Activated CD4-positive, alpha-beta T cell treated with anti-CD3 and anti-CD28 coated beads for 36 hours (primary cell): Measurements from ENCODE around the gene ZNF284. TPM values are rescaled to one million over a fixed set of nuclear protein-coding genes. Genes with fewer than 3 reads are reported as not detected.
A peak's percentile ranks its signal among the peaks of the same experiment; 100 is the strongest.
"Not testable (repeated sequence)": the region's sequence is repeated elsewhere in the genome, so short reads cannot be mapped to it uniquely, and the experiment has no call there.

ENCODE experiments used
- ATAC-seq: fragments of 200-7000 bp; cut with Tn5 transposase; one replicate; pipeline ENCODE4 v1.10.0; 2021; ENCODE audit warnings: mild to moderate bottlenecking, moderate library complexity
- CTCF ChIA-PET: fragments of 350-600 bp; sonication (Branson Sonifier 250); formaldehyde crosslinking; loops from one replicate; lab custom pipeline; 2021; ENCODE audit warnings: antibody characterized with exemption; lab: Charles Lee
- POLR2A ChIA-PET: fragments of 350-600 bp; sonication (Branson Sonifier 250); formaldehyde crosslinking; loops from one replicate; lab custom pipeline; 2021; ENCODE audit warnings: antibody characterized with exemption, inconsistent platforms; lab: Charles Lee
- DNase-seq: peaks from one replicate; pipeline ENCODE4 v3.0.0-alpha.2; 2020
- H3K27ac Mint-ChIP-seq: one replicate; pipeline ENCODE4 v1.8.0; 2021; ENCODE audit warnings: mixed read lengths
- H3K27me3 Mint-ChIP-seq: one replicate; pipeline ENCODE4 v1.8.0; 2021; ENCODE audit warnings: mixed read lengths
- H3K36me3 Mint-ChIP-seq: one replicate; pipeline ENCODE4 v1.8.0; 2021; ENCODE audit warnings: low read depth, mixed read lengths
- H3K4me1 Mint-ChIP-seq: one replicate; pipeline ENCODE4 v1.8.0; 2021; ENCODE audit warnings: mixed read lengths
- H3K4me3 Mint-ChIP-seq: one replicate; pipeline ENCODE4 v1.8.0; 2021; ENCODE audit warnings: mild to moderate bottlenecking, moderate library complexity, mixed read lengths
- H3K9me3 Mint-ChIP-seq: one replicate; pipeline ENCODE4 v1.8.0; 2021; ENCODE audit warnings: low read depth, mixed read lengths
- intact Hi-C, 2 experiments: fragments of 100-400 bp; cut with DNase I in 1 of 2; cut with micrococcal nuclease in 1 of 2; formaldehyde crosslinking; loops; one replicate each; pipeline versions ENCODE4 v1.14.2 to v1.15.1; 2022 to 2024; cut with DNase I, micrococcal nuclease
- total RNA-seq, 2 experiments: library from RNA; stranded (reverse); gene quantifications; one replicate each; pipeline ENCODE4 v1.2.3, GENCODE V29; 2021

The ZNF284 gene
- total RNA-seq, 2 experiments from 2014 or later, result 2.1 TPM

DNA sequence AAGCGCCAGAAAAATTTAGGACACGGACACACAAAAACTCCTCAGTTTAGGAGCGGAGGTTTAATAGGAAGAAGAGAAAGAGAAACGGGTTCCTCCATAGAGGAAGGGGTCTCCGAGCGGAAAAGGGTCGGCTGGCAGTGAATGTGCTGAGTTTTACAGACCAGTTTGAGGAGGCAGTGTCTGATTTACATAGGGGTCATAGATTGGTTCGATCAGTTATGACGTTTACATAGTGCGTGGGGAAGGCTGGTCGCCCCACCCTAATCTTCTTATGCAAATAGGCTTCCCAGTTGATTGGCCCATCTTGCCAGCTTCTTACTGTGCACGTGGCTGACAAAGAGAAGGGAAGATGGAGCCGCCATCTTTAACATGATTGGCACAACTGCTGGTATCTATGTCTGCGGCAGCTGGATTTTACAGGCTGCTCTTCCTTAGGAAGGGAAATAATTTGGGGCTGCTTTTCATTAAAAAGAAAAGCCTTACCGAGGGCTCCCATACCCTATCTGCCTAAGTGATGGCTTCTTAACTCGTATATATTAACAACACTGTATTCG lies 40.0 kb downstream of the ZNF284 start:
- ATAC-seq (no peak), DNase-seq (peak; percentile 21)
- Mint-ChIP-seq H3K27ac (no peak overlapping the region), H3K36me3 (peaks cover 33% of the 10 kb centered on the region), H3K27me3 (no peaks in the 10 kb centered on the region), H3K4me3 (peak overlapping the region; percentile 99), H3K9me3 (peaks cover 37% of the 10 kb centered on the region), H3K4me1 (peaks cover 19% of the 10 kb centered on the region)
- ChIA-PET POLR2A (no interaction called here), CTCF (interaction anchor here (0.6 to 1.3 kb wide), 3 partner anchors 17 to 678 kb away, joined by 3 to 6 read pairs (median 3); no protein-coding TSS in a partner anchor)
- intact Hi-C loops, result loop anchor here (2.0 to 5.0 kb wide), 5 partner anchors 53 to 335 kb away; partner anchors contain the start of genes ZNF226 (in 1 of the 2), ZNF229 (in 1 of the 2), ZNF230 (in 1 of the 2) and ZNF235 (in 1 of the 2)

DNA sequence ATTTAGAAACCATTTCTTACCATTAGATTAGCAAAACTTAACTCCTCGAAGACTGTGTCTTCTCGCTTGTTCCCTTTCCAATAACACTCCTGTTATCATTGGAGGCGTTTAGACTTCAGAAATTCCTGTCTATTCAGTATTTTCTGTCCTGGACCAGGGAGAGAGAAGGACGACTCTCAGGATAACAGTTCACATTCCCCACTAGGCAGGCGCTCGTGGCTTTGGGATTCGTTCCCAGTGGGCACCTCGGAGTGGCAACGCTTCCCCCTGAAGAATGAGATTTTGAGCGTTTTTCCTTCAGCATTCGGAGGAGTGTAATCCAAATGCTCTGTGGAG lies 40.8 kb downstream of the ZNF284 start:
- Mint-ChIP-seq H3K27me3 (no peaks in the 10 kb centered on the region), H3K36me3 (peaks cover 29% of the 10 kb centered on the region), H3K4me1 (peaks cover 19% of the 10 kb centered on the region), H3K9me3 (peaks cover 30% of the 10 kb centered on the region), H3K27ac (peak overlapping the region; percentile 93), H3K4me3 (peak overlapping the region; percentile 99)
- POLR2A ChIA-PET, result interaction anchor here (0.6 kb wide), 1 partner anchor 211 kb away, joined by 3 read pairs; no protein-coding TSS in a partner anchor
- ATAC-seq, result no peak
- CTCF ChIA-PET, result interaction anchor here (1.3 kb wide), 1 partner anchor 17 kb away, joined by 6 read pairs; no protein-coding TSS in a partner anchor
- intact Hi-C loops, result loop anchor here (1.0 to 5.0 kb wide), 18 partner anchors 18 to 388 kb away; partner anchors contain the start of genes ZNF224 (in 2 of the 2), ZNF230 (in 2 of the 2), ZNF155 (in 1 of the 2) and ZNF180 (in 1 of the 2)
- DNase-seq, result no peak

DNA sequence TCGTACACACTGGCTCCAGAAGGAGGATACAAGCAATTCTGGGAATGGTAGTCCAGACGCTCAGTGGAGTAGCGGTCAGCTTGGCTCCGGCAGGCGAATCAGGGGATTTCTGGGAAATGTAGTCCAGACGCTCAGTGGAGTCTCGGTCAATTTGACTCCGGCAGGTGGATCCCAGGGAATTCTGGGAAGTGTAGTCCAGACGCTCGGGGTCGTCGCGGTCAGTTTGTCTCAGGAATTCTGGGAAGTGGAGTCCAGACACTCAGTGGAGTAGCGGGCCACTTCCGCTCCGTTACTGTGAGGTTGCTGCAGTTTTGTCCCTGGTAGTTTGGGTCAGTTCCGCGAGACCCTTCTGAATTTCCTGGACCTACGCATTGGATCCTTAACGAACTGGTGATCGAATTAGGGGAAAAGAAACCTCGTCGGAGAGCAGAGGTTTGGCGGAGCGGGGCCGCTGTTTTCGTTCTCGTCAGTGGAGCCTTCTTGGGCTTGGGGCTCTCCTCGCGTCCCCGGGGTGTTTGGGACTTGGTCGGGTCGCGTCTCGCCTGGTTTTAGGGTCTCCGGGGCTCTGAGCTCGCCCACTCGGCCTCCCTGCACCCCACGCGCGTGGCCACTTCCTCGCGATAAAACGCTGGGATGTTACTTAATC lies 41.3 kb downstream of the ZNF284 start, which contains the start of gene ZNF225:
Gene ZNF225 (plus strand): TSS at position 262 of the 646 bp plus-strand sequence. CDS start 2,429 bp downstream, outside the sequence.
- Mint-ChIP-seq H3K9me3 (peaks cover 25% of the 10 kb centered on the region), H3K27ac (peak within 1 kb of the TSS; percentile 93), H3K4me1 (peaks cover 19% of the 10 kb centered on the region), H3K27me3 (no peaks in the 10 kb centered on the region), H3K36me3 (peaks cover 28% of the 10 kb centered on the region), H3K4me3 (peak within 1 kb of the TSS; percentile 99)
- ChIA-PET POLR2A (interaction anchor here (0.6 kb wide), 1 partner anchor 211 kb away, joined by 3 read pairs; no protein-coding TSS in a partner anchor), CTCF (no interaction called here)
- intact Hi-C loops, result loop anchor here (1.0 to 5.0 kb wide), 18 partner anchors 19 to 387 kb away; partner anchors contain the start of genes ZNF224 (in 2 of the 2), ZNF230 (in 2 of the 2), ZNF155 (in 1 of the 2) and ZNF180 (in 1 of the 2)
- ATAC-seq (peak; percentile 94), DNase-seq (peak; percentile 88)

- CTCF ChIA-PET, result interaction anchor here (0.7 to 0.9 kb wide), 3 partner anchors 21 to 158 kb away, joined by 3 to 4 read pairs (median 3); no protein-coding TSS in a partner anchor
- POLR2A ChIA-PET, result no interaction called here
- H3K36me3 Mint-ChIP-seq, result peaks cover 30% of the 10 kb centered on the region
- peaks cover 19% of the 10 kb centered on the region for H3K4me1 Mint-ChIP-seq
- intact Hi-C loops, result loop anchor here (1.0 to 5.0 kb wide), 18 partner anchors 20 to 386 kb away; partner anchors contain the start of genes ZNF224 (in 2 of the 2), ZNF230 (in 2 of the 2), ZNF155 (in 1 of the 2) and ZNF180 (in 1 of the 2)
- ATAC-seq, result no peak
- no peaks in the 10 kb centered on the region for H3K27me3 Mint-ChIP-seq
- H3K27ac Mint-ChIP-seq, result peak overlapping the region; percentile 93
- H3K4me3 Mint-ChIP-seq, result peak overlapping the region; percentile 99
- DNase-seq, result peak; percentile 7
- peaks cover 22% of the 10 kb centered on the region for H3K9me3 Mint-ChIP-seq
Measured at GRCh38 chr19:44113784-44114390, 41.9 kb downstream of the ZNF284 start.

- H3K9me3 Mint-ChIP-seq, result peaks cover 49% of the 10 kb centered on the region
- H3K27ac Mint-ChIP-seq, POLR2A ChIA-PET, H3K4me3 Mint-ChIP-seq, intact Hi-C loops, H3K27me3 Mint-ChIP-seq, CTCF ChIA-PET, ATAC-seq, DNase-seq, H3K4me1 Mint-ChIP-seq: not testable (repeated sequence)
- H3K36me3 Mint-ChIP-seq, result peaks cover 85% of the 10 kb centered on the region
Measured at GRCh38 chr19:44121162-44121561, 49.2 kb downstream of the ZNF284 start.

GRCh38 chr19:44131955-44132354 lies 60.0 kb downstream of the ZNF284 start:
- no peak overlapping the region for H3K4me3 Mint-ChIP-seq
- DNase-seq (no peak), ATAC-seq (no peak)
- ChIA-PET POLR2A (no interaction called here), CTCF (interaction anchor here (0.6 kb wide), 1 partner anchor 50 kb away, joined by 3 read pairs; no protein-coding TSS in a partner anchor)
- H3K4me1 Mint-ChIP-seq, result no peaks in the 10 kb centered on the region
- no peaks in the 10 kb centered on the region for H3K27me3 Mint-ChIP-seq
- peaks cover 26% of the 10 kb centered on the region for H3K9me3 Mint-ChIP-seq
- intact Hi-C loops, result no loop called here
- H3K36me3 Mint-ChIP-seq, result peaks cover 41% of the 10 kb centered on the region
- no peak overlapping the region for H3K27ac Mint-ChIP-seq

Other genes with a start within 250 kb of the ZNF284 start
- gene ZNF283, start 244.8 kb upstream of the ZNF284 start, total RNA-seq, result 1 to 10 TPM; 5.4 to 6.8 TPM
- gene ZNF404, start 188.2 kb upstream of the ZNF284 start, total RNA-seq, result 1 to 10 TPM; 2.4 to 3.0 TPM
- gene ZNF45, start 136.9 kb upstream of the ZNF284 start, total RNA-seq, result 10 to 100 TPM in 1 of 2 experiments, 1 to 10 TPM in 1; 9.6 to 12.1 TPM
- gene ZNF221, start 120.9 kb upstream of the ZNF284 start, total RNA-seq, result 1 to 10 TPM; 1.8 to 1.9 TPM
- gene ZNF155, start 88.0 kb upstream of the ZNF284 start, total RNA-seq, result 1 to 10 TPM; 4.5 to 6.0 TPM
- gene ZNF230, start 69.2 kb upstream of the ZNF284 start, total RNA-seq, result 1 to 10 TPM; 3.0 to 3.8 TPM
- 1 to 10 TPM; 1.5 to 2.9 TPM for gene ZNF222, start 46.8 kb upstream of the ZNF284 start, total RNA-seq
- under 1 TPM; 0.63 to 0.82 TPM for gene ZNF223, start 20.1 kb upstream of the ZNF284 start, total RNA-seq
- gene ZNF224, start 22.2 kb downstream of the ZNF284 start, total RNA-seq, result 10 to 100 TPM; 12.6 to 13.9 TPM
- 1 to 10 TPM; 2.6 to 3.1 TPM for gene ZNF225, start 41.2 kb downstream of the ZNF284 start, total RNA-seq
- 10 to 100 TPM in 1 of 2 experiments, 1 to 10 TPM in 1; 7.9 to 10.4 TPM for gene ZNF234, start 69.4 kb downstream of the ZNF284 start, total RNA-seq
- gene ZNF226, start 92.9 kb downstream of the ZNF284 start, total RNA-seq, result 10 to 100 TPM; 11.3 to 15.2 TPM
- gene ZNF227, start 140.4 kb downstream of the ZNF284 start, total RNA-seq, result 10 to 100 TPM; 19.4 to 20.6 TPM
- under 1 TPM; 0.26 to 0.34 TPM for gene ZNF233, start 187.7 kb downstream of the ZNF284 start, total RNA-seq
- gene ZNF235, start 232.9 kb downstream of the ZNF284 start, total RNA-seq, result 1 to 10 TPM; 2.1 to 2.7 TPM